GM18508 (cell line): ENCODE measurements around the gene MRPS18C.
"Not testable (repeated sequence)": the region's sequence is repeated elsewhere in the genome, so short reads cannot be mapped to it uniquely, and the experiment has no call there.

Experiments
- ATAC-seq: cut with Tn5 transposase; IDR thresholded peaks from one replicate; pipeline ENCODE4 v1.9.1; 2021; ENCODE audit warnings: moderate number of reproducible peaks; ENCODE audit not compliant: insufficient read depth, unreplicated experiment

MRPS18C gene

GRCh38 chr4:83496085-83496917, 40.4 kb downstream of the MRPS18C start:
- not testable (repeated sequence) for ATAC-seq

- ATAC-seq, result no peak
Measured at GRCh38 chr4:83498187-83498586, 42.3 kb downstream of the MRPS18C start.

DNA sequence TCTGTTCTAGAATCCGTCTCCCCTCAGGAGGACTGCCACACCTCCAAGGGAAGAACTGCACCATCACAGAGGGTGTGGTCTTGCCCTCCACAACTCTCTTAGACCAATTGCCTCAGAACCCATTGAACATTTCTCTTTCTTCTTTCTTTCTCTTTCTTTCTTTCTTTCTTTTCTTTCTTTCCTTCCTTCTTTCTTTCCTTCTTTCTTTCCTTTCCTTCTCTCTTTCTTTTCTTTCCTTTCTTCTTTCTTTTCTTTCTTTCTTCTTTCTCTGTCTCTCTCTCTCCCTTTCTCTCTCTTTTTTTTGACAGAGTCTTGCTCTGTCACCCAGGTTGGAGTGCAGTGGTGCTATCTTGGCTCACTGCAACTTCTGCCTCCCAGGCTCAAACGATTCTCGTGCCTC, 45.8 kb downstream of the MRPS18C start:
- not testable (repeated sequence) for ATAC-seq

DNA sequence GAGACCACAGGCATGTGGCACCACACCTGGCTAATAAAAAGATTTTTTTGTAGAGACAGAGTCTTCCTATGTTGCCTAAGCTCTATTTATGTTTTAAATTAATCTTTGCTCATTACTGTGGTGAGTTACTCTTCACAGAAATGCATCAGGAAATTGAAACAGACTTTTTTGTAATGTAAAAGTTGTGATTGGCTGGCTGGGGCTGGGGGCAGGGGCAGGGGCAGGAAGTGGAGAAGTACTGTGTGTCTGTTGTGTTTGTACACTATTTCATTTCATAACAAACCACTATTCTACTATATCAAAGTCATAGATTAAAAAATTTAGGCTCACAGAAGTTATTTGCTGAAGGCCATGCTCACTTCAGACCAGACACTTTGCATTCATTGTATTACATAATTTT, 48.1 kb downstream of the MRPS18C start:
- no peak for ATAC-seq

- ATAC-seq, result no peak
Measured at GRCh38 chr4:83504503-83504902, 48.6 kb downstream of the MRPS18C start.

- no peak for ATAC-seq
Measured at GRCh38 chr4:83504996-83505395, 49.1 kb downstream of the MRPS18C start.

DNA sequence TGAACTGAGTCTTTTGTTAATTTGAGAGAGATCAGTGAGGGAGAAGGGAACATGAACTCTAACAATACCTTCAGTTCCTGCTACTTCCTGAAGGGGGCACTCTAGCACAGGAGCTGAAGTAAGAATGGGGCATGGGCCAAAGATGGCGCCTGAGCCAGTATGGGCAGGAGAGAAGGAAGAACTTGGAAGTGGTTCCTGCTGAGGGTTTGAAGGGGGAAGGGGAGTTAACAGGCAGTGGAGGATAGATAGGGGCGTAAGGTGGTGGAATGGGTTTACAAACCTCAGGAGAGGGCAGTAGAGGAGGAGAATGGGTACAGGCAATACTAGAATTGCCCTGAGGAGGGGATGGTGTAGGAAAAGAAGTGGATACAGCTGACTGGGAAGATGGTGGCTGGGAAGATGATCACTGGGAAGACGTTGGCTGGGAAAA, 53.3 kb downstream of the MRPS18C start:
- not testable (repeated sequence) for ATAC-seq

DNA sequence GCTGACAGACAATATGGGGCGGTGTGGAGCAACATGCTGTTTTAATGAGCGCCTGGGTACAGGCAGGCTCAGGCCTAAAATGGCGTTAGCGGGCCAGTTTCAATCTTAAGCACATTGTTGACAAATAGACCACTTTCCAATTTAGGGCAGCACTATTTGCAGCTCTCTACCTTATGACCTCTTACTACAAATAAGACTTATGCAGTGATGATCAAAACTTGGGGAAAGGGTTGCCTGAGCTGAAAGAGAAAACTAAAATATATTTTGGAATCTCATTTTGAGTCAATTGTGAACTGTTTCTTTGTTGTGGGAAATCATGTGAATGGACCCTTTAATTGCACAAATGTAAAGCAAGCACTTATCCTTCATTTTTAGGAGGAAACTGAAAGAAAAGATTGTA, 54.6 kb downstream of the MRPS18C start:
- ATAC-seq, result no peak
